A549 (cell line): ENCODE data around the gene UPF3B. TPM values are rescaled to one million over a fixed set of nuclear protein-coding genes. Genes with fewer than 3 reads are reported as not detected.
"Not testable (repeated sequence)": the region's sequence is repeated elsewhere in the genome, so short reads cannot be mapped to it uniquely, and the experiment has no call there.

Experiments used
- ATAC-seq, 2 experiments: fragments of 200-7000 bp in 1 of 2; fragments of >200 bp in 1 of 2; cut with Nextera tagmentation in 1 of 2; cut with Tn5 transposase in 1 of 2; 3 replicates each; pipeline versions ENCODE4 v1.8.0 to v1.9.1; 2018 to 2020; ENCODE audit warnings: mild to moderate bottlenecking in 1 of 2, moderate library complexity in 1 of 2
- CTCF ChIA-PET: fragments of 300-600 bp; sonication (Branson Sonifier 250); formaldehyde crosslinking; extraction: SDS; loops from one replicate; lab custom pipeline; 2021; ENCODE audit warnings: antibody characterized with exemption, inconsistent platforms; lab: Yijun Ruan, JAX
- POLR2A ChIA-PET: fragments of 350-600 bp; formaldehyde crosslinking; extraction: SDS; loops from one replicate; lab custom pipeline; 2021; ENCODE audit warnings: antibody characterized with exemption, inconsistent platforms; lab: Yijun Ruan, JAX
- DNase-seq, 2 experiments: peaks; one replicate each; pipeline versions ENCODE4 v3.0.0 to v3.0.0-alpha.2; 2011 to 2016; ENCODE audit warnings: low read depth in 1 of 2, low spot score in 1 of 2
- FAIRE-seq: peaks from 2 replicates; lab custom pipeline; 2011; peaks lifted over from hg19 to GRCh38; lab: Jason Lieb, UNC
- H3K27ac ChIP-seq, 2 experiments: fragments of >200 bp; sonication (Bioruptor Twin); formaldehyde crosslinking; 3 replicates each; pipeline ENCODE4 v1.5.1; 2016 to 2017
- H3K4me1 ChIP-seq: fragments of >200 bp; sonication (Bioruptor Twin); formaldehyde crosslinking; 3 replicates; pipeline ENCODE4 v1.6.1; 2016
- H3K4me2 ChIP-seq: fragments of >200 bp; sonication (Bioruptor Twin); formaldehyde crosslinking; 3 replicates; pipeline ENCODE4 v1.6.1; 2016
- H3K4me3 ChIP-seq: fragments of >200 bp; sonication (Bioruptor Twin); formaldehyde crosslinking; 3 replicates; pipeline ENCODE4 v1.5.1; 2016
- H3K9me3 ChIP-seq: fragments of >200 bp; sonication (Bioruptor Twin); formaldehyde crosslinking; 3 replicates; pipeline ENCODE4 v1.6.1; 2016
- BHLHE40 ChIP-seq: IDR thresholded peaks from 2 replicates; pipeline ENCODE4 v1.6.1; 2012; ENCODE audit warnings: low read depth, low read length, inconsistent platforms
- CBX8 ChIP-seq: fragments of 200-600 bp; sonication (generic); IDR thresholded peaks from 2 replicates; pipeline ENCODE4 v1.6.1; 2016
- CEBPB ChIP-seq, 2 experiments: fragments of >200 bp in 1 of 2; sonication (Bioruptor Twin) in 1 of 2; formaldehyde crosslinking in 1 of 2; IDR thresholded peaks; 2 replicates each; pipeline ENCODE4 v1.6.1; 2012 to 2016
- CHD2 ChIP-seq: fragments of 150-350 bp; IDR thresholded peaks from 2 replicates; pipeline ENCODE4 v1.6.1; 2014; ENCODE audit warnings: low read length; ENCODE audit not compliant: partially characterized antibody
- E2F6 ChIP-seq: IDR thresholded peaks from 2 replicates; pipeline ENCODE4 v1.6.1; 2012; ENCODE audit warnings: low read depth, borderline replicate concordance
- EHF ChIP-seq: fragments of 250-450 bp; sonication (Bioruptor Pico); IDR thresholded peaks from 2 replicates; pipeline ENCODE4 v1.5.0; 2020; ENCODE audit warnings: mild to moderate bottlenecking
- EHMT2 ChIP-seq: fragments of 200-600 bp; sonication (generic); IDR thresholded peaks from 2 replicates; pipeline ENCODE4 v1.6.1; 2016; ENCODE audit warnings: antibody characterized with exemption, low read depth, mild to moderate bottlenecking, moderate library complexity
- ESRRA ChIP-seq: fragments of 150-350 bp; IDR thresholded peaks from 2 replicates; pipeline ENCODE4 v1.6.1; 2014; ENCODE audit warnings: mild to moderate bottlenecking, low read length, borderline replicate concordance
- FOSL2 ChIP-seq, 2 experiments: fragments of 450-650 bp in 1 of 2; fragments of >200 bp in 1 of 2; sonication (Bioruptor Twin) in 1 of 2; formaldehyde crosslinking; IDR thresholded peaks; 2 replicates each; pipeline versions ENCODE4 v1.5.0 to v1.6.1; 2016 to 2020; ENCODE audit warnings: mild to moderate bottlenecking in 1 of 2, moderate library complexity in 1 of 2
- GATA3 ChIP-seq: IDR thresholded peaks from 2 replicates; pipeline ENCODE4 v1.6.1; 2012; ENCODE audit warnings: borderline replicate concordance
- HOXB5 ChIP-seq: fragments of 250-450 bp; sonication (Bioruptor Pico); IDR thresholded peaks from 2 replicates; pipeline ENCODE4 v1.5.0; 2020; ENCODE audit warnings: mild to moderate bottlenecking, moderate library complexity
- KDM5A ChIP-seq: fragments of 200-600 bp; sonication (generic); IDR thresholded peaks from 2 replicates; pipeline ENCODE4 v1.6.1; 2016; ENCODE audit warnings: antibody characterized with exemption, mild to moderate bottlenecking
- MAZ ChIP-seq: fragments of 150-350 bp; IDR thresholded peaks from 2 replicates; pipeline ENCODE4 v1.6.1; 2014; ENCODE audit warnings: antibody characterized with exemption, low read depth, low read length, borderline replicate concordance
- NFE2L2 ChIP-seq: fragments of 150-350 bp; conservative IDR thresholded peaks from 2 replicates; pipeline ENCODE4 v1.6.1; 2014; ENCODE audit warnings: low read length
- NPAS2 ChIP-seq: fragments of 250-450 bp; sonication (Bioruptor Pico); IDR thresholded peaks from 2 replicates; pipeline ENCODE4 v1.8.0; 2022; ENCODE audit warnings: mild to moderate bottlenecking, moderate library complexity, borderline replicate concordance
- POLR2A ChIP-seq: IDR thresholded peaks from 2 replicates; pipeline ENCODE4 v1.6.1; 2012; ENCODE audit warnings: mild to moderate bottlenecking, low read length
- RFX5 ChIP-seq: fragments of 450-650 bp; IDR thresholded peaks from 2 replicates; pipeline ENCODE4 v1.7.1; 2014; ENCODE audit warnings: antibody characterized with exemption, mild to moderate bottlenecking, moderate library complexity
- SMC3 ChIP-seq: fragments of >200 bp; sonication (Bioruptor Twin); formaldehyde crosslinking; IDR thresholded peaks from 3 replicates; pipeline ENCODE4 v1.6.1; 2018; ENCODE audit warnings: inconsistent platforms
- SREBF2 ChIP-seq: fragments of 450-650 bp; IDR thresholded peaks from 2 replicates; pipeline ENCODE4 v1.6.1; 2014; ENCODE audit warnings: mild to moderate bottlenecking, moderate library complexity
- ZNF302 ChIP-seq: fragments of 250-450 bp; sonication (Bioruptor Pico); IDR thresholded peaks from 2 replicates; pipeline ENCODE4 v1.9.0; 2021; ENCODE audit warnings: inconsistent platforms, mild to moderate bottlenecking, moderate library complexity
- WGBS: methylation state at CpG from one replicate; pipeline ENCODE4 v1.1.6; 2017; ENCODE audit errors: missing lambda C conversion rate; 5-methylcytosine and 5-hydroxymethylcytosine counted together
- polyA plus RNA-seq, 4 experiments: library from polyadenylated mRNA; depleted of rRNA in 3 of 4; stranded (reverse); fragments of >200 nt; fragmentation: RNase III in 1 of 4; extraction: RNeasy Plus Mini Kit Qiagen cat#74134 plus additional on column Dnase treatment in 1 of 4; gene quantifications; 2 replicates in 3 of 4; 3 replicates in 1 of 4; pipeline ENCODE4 v1.2.3, GENCODE V29; 2011 to 2017
- TF ChIP-seq, protein P1 (sequence below): fragments of 450-650 bp; IDR thresholded peaks from 2 replicates; pipeline ENCODE4 v1.6.1; 2014; ENCODE audit warnings: antibody characterized with exemption
- TF ChIP-seq, protein P2 (sequence below): IDR thresholded peaks from 2 replicates; pipeline ENCODE4 v1.6.1; 2012
- TF ChIP-seq, protein P3 (sequence below): fragments of >200 bp; sonication (Bioruptor Twin); formaldehyde crosslinking; IDR thresholded peaks from 2 replicates; pipeline ENCODE4 v1.6.1; 2016
- TF ChIP-seq, protein P4 (sequence below): fragments of 250-450 bp; sonication (Bioruptor Pico); IDR thresholded peaks from 2 replicates; pipeline ENCODE4 v1.5.0; 2020; ENCODE audit warnings: low read depth, mild to moderate bottlenecking, moderate library complexity
- TF ChIP-seq, protein P5 (sequence below): fragments of 150-350 bp; IDR thresholded peaks from 2 replicates; pipeline ENCODE4 v1.6.1; 2014; ENCODE audit warnings: low read depth, mild to moderate bottlenecking, low read length
- TF ChIP-seq, protein P6 (sequence below): fragments of 250-450 bp; sonication (Bioruptor Pico); IDR thresholded peaks from 2 replicates; pipeline ENCODE4 v1.5.0; 2021; ENCODE audit warnings: mild to moderate bottlenecking, moderate library complexity, borderline replicate concordance

The UPF3B gene
- polyA plus RNA-seq, 2 of the 4 experiments (the other 2 are of a cell fraction), result 26.4 to 27.6 TPM

DNA sequence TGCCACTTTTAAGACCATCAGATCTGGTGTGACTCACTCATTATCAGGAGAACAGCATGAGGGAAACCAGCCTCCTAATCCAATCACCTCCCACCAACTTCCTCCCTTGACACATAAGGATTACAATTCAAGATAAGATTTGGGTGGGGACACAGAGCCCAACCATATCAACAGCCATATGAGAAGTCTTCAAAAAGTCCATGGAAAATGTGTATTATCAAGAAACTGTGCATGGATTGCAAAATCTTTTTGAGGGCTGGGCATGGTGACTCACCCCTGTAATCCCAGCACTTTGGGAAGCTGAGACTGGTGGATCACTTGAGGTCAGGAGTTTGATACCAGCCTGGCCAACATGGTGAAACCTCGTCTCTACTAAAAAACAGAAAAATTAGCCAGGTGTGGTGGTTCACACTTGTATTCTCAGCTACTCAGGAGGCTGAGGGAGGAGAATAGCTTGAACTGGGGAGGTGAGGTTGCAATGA, 43.5 kb downstream of the UPF3B start:
- no peak overlapping the region for H3K27ac ChIP-seq
- no peak overlapping the region for H3K4me2 ChIP-seq
- no peak for ATAC-seq
- no peaks in the 10 kb centered on the region for H3K9me3 ChIP-seq
- no peak overlapping the region for H3K4me3 ChIP-seq
- DNase-seq, result no peak
- no peaks in the 10 kb centered on the region for H3K4me1 ChIP-seq
- ChIA-PET CTCF (interaction anchor here (1.3 kb wide), 1 partner anchor 18 kb away, joined by 3 read pairs; the partner anchor contains the start of gene RPL39), POLR2A (interaction anchor here (1.3 to 1.4 kb wide), 2 partner anchors 18 kb away, joined by 3 read pairs; partner anchors contain the start of gene RPL39)
- no peak for FAIRE-seq
- TF ChIP-seq, protein P1, sequence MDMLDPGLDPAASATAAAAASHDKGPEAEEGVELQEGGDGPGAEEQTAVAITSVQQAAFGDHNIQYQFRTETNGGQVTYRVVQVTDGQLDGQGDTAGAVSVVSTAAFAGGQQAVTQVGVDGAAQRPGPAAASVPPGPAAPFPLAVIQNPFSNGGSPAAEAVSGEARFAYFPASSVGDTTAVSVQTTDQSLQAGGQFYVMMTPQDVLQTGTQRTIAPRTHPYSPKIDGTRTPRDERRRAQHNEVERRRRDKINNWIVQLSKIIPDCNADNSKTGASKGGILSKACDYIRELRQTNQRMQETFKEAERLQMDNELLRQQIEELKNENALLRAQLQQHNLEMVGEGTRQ, result no peak
- no peak for TF ChIP-seq GATA3
- TF ChIP-seq, protein P2, sequence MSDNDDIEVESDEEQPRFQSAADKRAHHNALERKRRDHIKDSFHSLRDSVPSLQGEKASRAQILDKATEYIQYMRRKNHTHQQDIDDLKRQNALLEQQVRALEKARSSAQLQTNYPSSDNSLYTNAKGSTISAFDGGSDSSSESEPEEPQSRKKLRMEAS, result no peak
- no peak for TF ChIP-seq MAZ
- TF ChIP-seq ZNF302 (CRISPR knock-in tag), result no peak
- no peak for TF ChIP-seq EHF (CRISPR knock-in tag)
- no peak for TF ChIP-seq HOXB5 (CRISPR knock-in tag)
- TF ChIP-seq, protein P3, sequence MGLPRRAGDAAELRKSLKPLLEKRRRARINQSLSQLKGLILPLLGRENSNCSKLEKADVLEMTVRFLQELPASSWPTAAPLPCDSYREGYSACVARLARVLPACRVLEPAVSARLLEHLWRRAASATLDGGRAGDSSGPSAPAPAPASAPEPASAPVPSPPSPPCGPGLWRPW, result no peak
- TF ChIP-seq, protein P4, sequence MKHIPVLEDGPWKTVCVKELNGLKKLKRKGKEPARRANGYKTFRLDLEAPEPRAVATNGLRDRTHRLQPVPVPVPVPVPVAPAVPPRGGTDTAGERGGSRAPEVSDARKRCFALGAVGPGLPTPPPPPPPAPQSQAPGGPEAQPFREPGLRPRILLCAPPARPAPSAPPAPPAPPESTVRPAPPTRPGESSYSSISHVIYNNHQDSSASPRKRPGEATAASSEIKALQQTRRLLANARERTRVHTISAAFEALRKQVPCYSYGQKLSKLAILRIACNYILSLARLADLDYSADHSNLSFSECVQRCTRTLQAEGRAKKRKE, result no peak
- no peak for TF ChIP-seq NFE2L2
- TF ChIP-seq BHLHE40, result no peak
- TF ChIP-seq KDM5A, result no peak
- no peak for TF ChIP-seq CBX8
- TF ChIP-seq, protein P5, sequence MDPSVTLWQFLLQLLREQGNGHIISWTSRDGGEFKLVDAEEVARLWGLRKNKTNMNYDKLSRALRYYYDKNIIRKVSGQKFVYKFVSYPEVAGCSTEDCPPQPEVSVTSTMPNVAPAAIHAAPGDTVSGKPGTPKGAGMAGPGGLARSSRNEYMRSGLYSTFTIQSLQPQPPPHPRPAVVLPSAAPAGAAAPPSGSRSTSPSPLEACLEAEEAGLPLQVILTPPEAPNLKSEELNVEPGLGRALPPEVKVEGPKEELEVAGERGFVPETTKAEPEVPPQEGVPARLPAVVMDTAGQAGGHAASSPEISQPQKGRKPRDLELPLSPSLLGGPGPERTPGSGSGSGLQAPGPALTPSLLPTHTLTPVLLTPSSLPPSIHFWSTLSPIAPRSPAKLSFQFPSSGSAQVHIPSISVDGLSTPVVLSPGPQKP, result no peak
- TF ChIP-seq, protein P6, sequence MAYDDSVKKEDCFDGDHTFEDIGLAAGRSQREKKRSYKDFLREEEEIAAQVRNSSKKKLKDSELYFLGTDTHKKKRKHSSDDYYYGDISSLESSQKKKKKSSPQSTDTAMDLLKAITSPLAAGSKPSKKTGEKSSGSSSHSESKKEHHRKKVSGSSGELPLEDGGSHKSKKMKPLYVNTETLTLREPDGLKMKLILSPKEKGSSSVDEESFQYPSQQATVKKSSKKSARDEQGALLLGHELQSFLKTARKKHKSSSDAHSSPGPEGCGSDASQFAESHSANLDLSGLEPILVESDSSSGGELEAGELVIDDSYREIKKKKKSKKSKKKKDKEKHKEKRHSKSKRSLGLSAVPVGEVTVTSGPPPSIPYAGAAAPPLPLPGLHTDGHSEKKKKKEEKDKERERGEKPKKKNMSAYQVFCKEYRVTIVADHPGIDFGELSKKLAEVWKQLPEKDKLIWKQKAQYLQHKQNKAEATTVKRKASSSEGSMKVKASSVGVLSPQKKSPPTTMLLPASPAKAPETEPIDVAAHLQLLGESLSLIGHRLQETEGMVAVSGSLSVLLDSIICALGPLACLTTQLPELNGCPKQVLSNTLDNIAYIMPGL (CRISPR knock-in tag), result no peak
- no peak for TF ChIP-seq E2F6
- 53% methylated on average over 1 of the region's 1 CpG for WGBS

GRCh38 chrX:119808461-119808860, 44.3 kb downstream of the UPF3B start:
- POLR2A ChIA-PET, result interaction anchor here (1.4 kb wide), 1 partner anchor 17 kb away, joined by 3 read pairs; the partner anchor contains the start of gene RPL39
- H3K4me1 ChIP-seq, H3K27ac ChIP-seq, FAIRE-seq, DNase-seq, ATAC-seq, CTCF ChIA-PET, H3K9me3 ChIP-seq, H3K4me2 ChIP-seq, H3K4me3 ChIP-seq: not testable (repeated sequence)
- WGBS, result 64% methylated on average over 2 of the region's 4 CpGs

DNA sequence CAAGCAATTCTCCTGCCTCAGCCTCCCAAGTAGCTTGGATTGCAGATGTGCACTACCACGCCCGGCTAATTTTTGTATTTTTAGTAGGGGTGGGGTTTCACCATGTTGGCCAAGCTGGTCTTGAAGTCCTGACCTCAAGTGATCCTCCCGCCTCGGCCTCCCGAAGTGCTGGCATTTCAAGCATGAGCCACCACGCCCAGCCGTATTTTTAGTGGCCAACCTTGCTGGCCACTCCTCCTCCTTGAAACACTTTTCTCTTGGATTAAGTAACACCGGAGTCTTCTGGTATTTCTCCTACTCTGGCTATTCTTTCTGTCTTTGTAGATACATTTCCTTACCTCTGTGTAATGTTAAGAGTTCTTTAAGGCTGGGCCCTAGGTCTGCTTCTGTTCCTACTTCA, 50.2 kb downstream of the UPF3B start:
- DNase-seq (no peak), FAIRE-seq (no peak), ATAC-seq (no peak)
- no peak for TF ChIP-seq EHMT2
- no peak for TF ChIP-seq SMC3
- no peak for TF ChIP-seq BHLHE40
- no peak for TF ChIP-seq SREBF2
- no peak for TF ChIP-seq ESRRA
- TF ChIP-seq CHD2, result no peak
- no peak for TF ChIP-seq FOSL2 (IDR thresholded peaks at IDR 0.05)
- TF ChIP-seq FOSL2 (CRISPR knock-in tag; IDR thresholded peaks at IDR 0.05), result no peak
- TF ChIP-seq POLR2A, result no peak
- TF ChIP-seq RFX5, result no peak
- TF ChIP-seq NPAS2 (CRISPR knock-in tag), result no peak
- no peak for TF ChIP-seq ZNF302 (CRISPR knock-in tag)
- no peak for TF ChIP-seq CEBPB (IDR thresholded peaks at IDR 0.05)
- Histone ChIP-seq H3K4me1 (no peaks in the 10 kb centered on the region), H3K27ac (no peak overlapping the region), H3K4me2 (no peak overlapping the region), H3K4me3 (no peak overlapping the region), H3K9me3 (no peaks in the 10 kb centered on the region)
- 84% methylated on average over 8 of the region's 8 CpGs for WGBS
- ChIA-PET CTCF (no interaction called here), POLR2A (no interaction called here)
